Left lobe of liver (tissue), 2 donors: ENCODE measurements around the gene CD81. TPM values are rescaled to one million over a fixed set of nuclear protein-coding genes. Genes with fewer than 3 reads are reported as not detected.

Source experiments
- ATAC-seq: fragments of 200-7000 bp; cut with Tn5 transposase; one replicate; pipeline ENCODE4 v1.9.1; 2020; ENCODE audit warnings: mild to moderate bottlenecking, moderate library complexity
- DNase-seq: peaks from one replicate; pipeline ENCODE4 v3.0.0-alpha.2; 2020; ENCODE audit warnings: low spot score
- total RNA-seq: library from RNA; stranded (reverse); gene quantifications from one replicate; pipeline ENCODE4 v1.2.1, GENCODE V29; 2021
- donor health status: DM: no; HTN: no; CAD: no; lungs with moderate emphysema.
- donor health status: DM: no; HTN: yes; CAD: no.

The CD81 gene
- total RNA-seq, 1 donor from 2014 or later = 564 TPM

- DNase-seq (no peak), ATAC-seq (peak; percentile 0)
Measured at GRCh38 chr11:2400762-2401435, 23.8 kb downstream of the CD81 start.

GRCh38 chr11:2401436-2401984 is 24.4 kb downstream of the CD81 start:
- ATAC-seq (no peak), DNase-seq (no peak)

GRCh38 chr11:2402106-2402505 is 25.0 kb downstream of the CD81 start:
- DNase-seq (no peak), ATAC-seq (no peak)

- DNase-seq (no peak), ATAC-seq (no peak)
Measured at GRCh38 chr11:2402890-2403645, 26.0 kb downstream of the CD81 start.

GRCh38 chr11:2404735-2405196 is 27.7 kb downstream of the CD81 start:
- ATAC-seq (no peak), DNase-seq (no peak)

GRCh38 chr11:2406451-2406850 is 29.3 kb downstream of the CD81 start:
- ATAC-seq (no peak), DNase-seq (no peak)

GRCh38 chr11:2406878-2407410 is 29.8 kb downstream of the CD81 start:
- DNase-seq = no peak
- no peak for ATAC-seq

- DNase-seq (no peak), ATAC-seq (no peak)
Measured at GRCh38 chr11:2408671-2409070, 31.6 kb downstream of the CD81 start.

- no peak for ATAC-seq
- DNase-seq = no peak
Measured at GRCh38 chr11:2409126-2409525, 32.0 kb downstream of the CD81 start.

GRCh38 chr11:2409611-2410468 is 32.7 kb downstream of the CD81 start:
- DNase-seq = no peak

GRCh38 chr11:2410616-2411015 is 33.5 kb downstream of the CD81 start:
- no peak for ATAC-seq
- no peak for DNase-seq

More at GRCh38 chr11:2409611-2410468, 32.7 kb downstream of the CD81 start:
- no peak for ATAC-seq

- DNase-seq (no peak), ATAC-seq (no peak)
Measured at GRCh38 chr11:2411446-2412305, 34.6 kb downstream of the CD81 start.

GRCh38 chr11:2412323-2412722 is 35.2 kb downstream of the CD81 start:
- DNase-seq (no peak), ATAC-seq (no peak)

GRCh38 chr11:2413742-2414579 is 36.9 kb downstream of the CD81 start:
- DNase-seq (no peak), ATAC-seq (no peak)

- DNase-seq (no peak), ATAC-seq (no peak)
Measured at GRCh38 chr11:2414616-2415015, 37.5 kb downstream of the CD81 start.

- ATAC-seq (no peak), DNase-seq (no peak)
Measured at GRCh38 chr11:2415171-2415570, 38.1 kb downstream of the CD81 start.

- no peak for DNase-seq
- ATAC-seq = no peak
Measured at GRCh38 chr11:2415601-2416380, 38.7 kb downstream of the CD81 start.

GRCh38 chr11:2416765-2417164 is 39.7 kb downstream of the CD81 start:
- ATAC-seq (no peak), DNase-seq (no peak)
